Kidney (tissue), 14 donors: Measurements from ENCODE around the gene ACVR1B. TPM values are rescaled to one million over a fixed set of nuclear protein-coding genes. Genes with fewer than 3 reads are reported as not detected.
A peak's percentile ranks its signal among the peaks of the same experiment; 100 is the strongest.

Source experiments
- DNase-seq, 5 donors: peaks; one replicate each; pipeline ENCODE4 v3.0.0-alpha.2; 2013 to 2020
- FAIRE-seq: peaks from 2 replicates; lab custom pipeline; 2012; peaks lifted over from hg19 to GRCh38; lab: Jason Lieb, UNC
- H3K27ac ChIP-seq, 2 donors: one replicate each; pipeline ENCODE4 v1.7.0; 2013; ENCODE audit warnings: low read depth in 2 of 2, low read length in 2 of 2, inconsistent platforms in 1 of 2
- H3K27me3 ChIP-seq: one replicate; pipeline ENCODE4 v1.7.1; 2013; ENCODE audit warnings: low read length, inconsistent platforms; ENCODE audit not compliant: control insufficient read depth, insufficient read depth
- H3K36me3 ChIP-seq, 3 donors: one replicate each; pipeline versions ENCODE4 v1.7.0 to v1.7.1; 2013; ENCODE audit warnings: low read length in 3 of 3, control low read depth in 1 of 3, inconsistent platforms in 1 of 3; ENCODE audit not compliant: insufficient read depth in 3 of 3, control insufficient read depth in 2 of 3
- H3K4me1 ChIP-seq, 3 donors: one replicate each; pipeline versions ENCODE4 v1.7.0 to v1.7.1; 2013; ENCODE audit warnings: low read length in 3 of 3, inconsistent platforms in 1 of 3, low read depth in 1 of 3; ENCODE audit not compliant: control insufficient read depth in 2 of 3, insufficient read depth in 2 of 3
- H3K4me3 ChIP-seq, 3 donors: one replicate each; pipeline versions ENCODE4 v1.7.0 to v1.8.1; 2013; ENCODE audit warnings: low read length in 3 of 3, control low read depth in 1 of 3, inconsistent platforms in 1 of 3
- H3K9ac ChIP-seq, 3 donors: one replicate each; pipeline versions ENCODE4 v1.7.0 to v1.7.1; 2013; ENCODE audit warnings: low read length in 3 of 3, control low read depth in 1 of 3, inconsistent platforms in 1 of 3
- H3K9me3 ChIP-seq, 3 donors: one replicate each; pipeline versions ENCODE4 v1.7.0 to v1.7.1; 2013; ENCODE audit warnings: low read length in 3 of 3, control low read depth in 1 of 3, inconsistent platforms in 1 of 3; ENCODE audit not compliant: control insufficient read depth in 2 of 3, insufficient read depth in 1 of 3
- intact Hi-C: fragments of 100-400 bp; cut with DNase I; formaldehyde crosslinking; loops from one replicate; pipeline ENCODE4 v1.11.1; 2022
- polyA plus RNA-seq: library from polyadenylated mRNA; stranded (reverse); fragments of 350-450 nt; fragmentation: Illumina TruSeq; extraction: RNeasy Lipid Tissue Mini Kit (QIAGEN cat#74804); gene quantifications from one replicate; pipeline ENCODE4 v1.2.3, GENCODE V29; 2014; ENCODE audit warnings: low read depth, low replicate concordance; ENCODE audit not compliant: insufficient read depth
- total RNA-seq: library from RNA; stranded (reverse); fragmentation: NEBNext Ultra II Directional; extraction: Animal tissue kit (Norgen Biotek cat#: 25700); gene quantifications from one replicate; pipeline ENCODE4 v1.2.1, GENCODE V29; 2021
- TF ChIP-seq, protein P1 (sequence below): IDR thresholded peaks from 3 replicates; pipeline ENCODE4 v1.5.1; 2012; ENCODE audit warnings: mild to moderate bottlenecking, moderate library complexity, borderline replicate concordance; ENCODE audit not compliant: insufficient read depth; ENCODE audit errors: extremely low read depth
- donor health status: control.
- donor health status: control.
- donor health status: control.
- donor health status: control.
- donor health status: control.
- donor health status: DM: yes; HTN: yes; CAD: no.
- donor health status: Normal renal cell carcinoma (clear cell type).

The ACVR1B gene
- total and polyA plus RNA-seq, 2 donors from 2014 or later: 30.6 to 95.5 TPM

DNA sequence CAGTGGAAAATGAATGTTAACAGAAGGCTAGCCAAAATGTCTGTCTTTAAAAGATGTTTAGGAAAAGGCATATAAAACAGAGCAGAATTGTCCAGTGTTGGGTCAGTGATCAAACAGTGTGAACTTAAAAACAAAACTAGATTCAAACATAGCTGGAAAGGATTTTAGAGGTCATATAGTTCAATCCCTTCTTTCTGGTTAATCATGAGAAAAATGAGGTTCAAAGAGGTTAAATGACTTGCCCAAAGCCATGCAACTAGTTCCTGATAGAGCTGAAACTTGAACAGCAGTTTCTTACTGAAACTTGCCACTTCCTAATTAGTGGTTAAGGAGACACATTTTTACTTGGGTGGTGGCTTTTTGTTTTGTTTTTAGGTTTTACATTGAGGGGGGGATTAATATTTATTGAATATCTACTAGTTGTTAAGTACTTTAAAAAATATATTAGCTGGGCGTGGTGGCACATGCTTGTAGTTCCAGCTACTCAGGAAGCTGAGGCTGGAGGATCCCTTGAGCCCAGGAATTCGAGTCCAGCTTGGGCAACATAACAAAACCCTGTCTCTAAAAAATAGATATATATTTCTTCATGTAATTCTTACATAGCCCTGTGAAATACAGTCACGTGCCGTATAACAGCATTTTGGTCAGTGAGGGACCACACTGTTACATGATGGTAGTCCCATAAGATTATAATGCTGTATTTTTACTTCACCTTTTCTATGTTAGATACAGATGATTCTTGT, 20.4 kb downstream of the ACVR1B start:
- DNase-seq: peak in 2 of 5 donors; percentile 39 to 66
- intact Hi-C loops: no loop called here
- Histone ChIP-seq H3K27ac (peak overlapping the region; percentile 78 to 82), H3K4me3 (peak overlapping the region in 2 of 3 donors; percentile 32 to 40), H3K9me3 (no peaks in the 10 kb centered on the region), H3K9ac (peak overlapping the region in 1 of 3 donors; percentile 49), H3K27me3 (no peaks in the 10 kb centered on the region), H3K36me3 (peaks cover 0 to 6% (median 2%) of the 10 kb centered on the region in 3 donors), H3K4me1 (peaks cover 11 to 69% (median 52%) of the 10 kb centered on the region in 3 donors)
- no peak for FAIRE-seq
- TF ChIP-seq, protein P1, sequence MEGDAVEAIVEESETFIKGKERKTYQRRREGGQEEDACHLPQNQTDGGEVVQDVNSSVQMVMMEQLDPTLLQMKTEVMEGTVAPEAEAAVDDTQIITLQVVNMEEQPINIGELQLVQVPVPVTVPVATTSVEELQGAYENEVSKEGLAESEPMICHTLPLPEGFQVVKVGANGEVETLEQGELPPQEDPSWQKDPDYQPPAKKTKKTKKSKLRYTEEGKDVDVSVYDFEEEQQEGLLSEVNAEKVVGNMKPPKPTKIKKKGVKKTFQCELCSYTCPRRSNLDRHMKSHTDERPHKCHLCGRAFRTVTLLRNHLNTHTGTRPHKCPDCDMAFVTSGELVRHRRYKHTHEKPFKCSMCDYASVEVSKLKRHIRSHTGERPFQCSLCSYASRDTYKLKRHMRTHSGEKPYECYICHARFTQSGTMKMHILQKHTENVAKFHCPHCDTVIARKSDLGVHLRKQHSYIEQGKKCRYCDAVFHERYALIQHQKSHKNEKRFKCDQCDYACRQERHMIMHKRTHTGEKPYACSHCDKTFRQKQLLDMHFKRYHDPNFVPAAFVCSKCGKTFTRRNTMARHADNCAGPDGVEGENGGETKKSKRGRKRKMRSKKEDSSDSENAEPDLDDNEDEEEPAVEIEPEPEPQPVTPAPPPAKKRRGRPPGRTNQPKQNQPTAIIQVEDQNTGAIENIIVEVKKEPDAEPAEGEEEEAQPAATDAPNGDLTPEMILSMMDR: no peak

DNA sequence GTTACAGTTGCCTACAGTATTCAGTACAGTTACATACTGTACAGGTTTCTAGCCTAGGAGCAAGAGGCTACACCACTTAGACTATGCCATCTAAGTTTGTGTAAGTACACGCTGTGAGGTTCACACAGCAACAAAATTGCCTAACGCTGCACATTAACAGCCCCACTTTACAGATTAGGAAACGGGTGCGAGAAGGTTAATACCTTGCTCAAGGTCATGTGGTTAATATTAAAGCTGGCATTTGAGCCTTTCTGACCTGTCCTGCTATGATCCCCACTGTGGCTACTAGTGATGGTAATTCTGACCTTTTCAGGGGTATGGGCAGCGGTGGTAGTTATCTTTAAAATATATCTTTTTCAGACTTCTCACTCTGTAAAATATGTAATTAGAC, 20.9 kb downstream of the ACVR1B start:
- TF ChIP-seq, protein P1: no peak
- H3K9me3 ChIP-seq: no peaks in the 10 kb centered on the region
- peaks cover 11 to 72% (median 52%) of the 10 kb centered on the region in 3 donors for H3K4me1 ChIP-seq
- DNase-seq (no peak), FAIRE-seq (no peak)
- peaks cover 0 to 6% (median 2%) of the 10 kb centered on the region in 3 donors for H3K36me3 ChIP-seq
- H3K27ac ChIP-seq: peak overlapping the region; percentile 78 to 82
- no peaks in the 10 kb centered on the region for H3K27me3 ChIP-seq
- intact Hi-C loops: no loop called here
- peak overlapping the region in 1 of 3 donors; percentile 49 for H3K9ac ChIP-seq
- peak overlapping the region in 2 of 3 donors; percentile 32 to 40 for H3K4me3 ChIP-seq

DNA sequence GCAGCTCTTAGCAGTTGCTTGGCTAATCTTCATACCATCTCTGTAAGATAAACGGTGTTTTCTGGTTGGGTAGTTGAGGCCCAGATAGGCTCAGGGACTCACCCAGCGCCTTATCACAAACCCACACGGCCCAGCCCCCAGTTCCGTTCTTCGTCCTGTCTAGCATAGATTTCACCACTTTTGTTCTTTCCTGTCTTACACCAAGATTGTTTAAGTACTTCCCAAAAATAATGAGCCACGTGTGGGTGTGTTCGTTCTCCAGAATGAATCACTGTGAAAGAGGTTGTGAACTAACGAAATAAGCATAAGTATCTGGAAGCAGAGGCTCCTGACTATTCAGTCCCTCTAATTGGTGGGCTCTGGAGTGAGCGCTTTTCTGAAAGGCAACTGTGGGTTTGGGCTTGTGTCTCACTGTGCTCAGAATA, 21.4 kb downstream of the ACVR1B start:
- H3K4me1 ChIP-seq: peaks cover 13 to 76% (median 56%) of the 10 kb centered on the region in 3 donors
- H3K4me3 ChIP-seq: peak overlapping the region in 1 of 3 donors; percentile 40
- intact Hi-C loops: no loop called here
- DNase-seq (peak in 1 of 5 donors; percentile 66), FAIRE-seq (no peak)
- TF ChIP-seq, protein P1: no peak
- H3K27me3 ChIP-seq: no peaks in the 10 kb centered on the region
- no peaks in the 10 kb centered on the region for H3K9me3 ChIP-seq
- H3K36me3 ChIP-seq: peaks cover 0 to 6% (median 2%) of the 10 kb centered on the region in 3 donors
- H3K9ac ChIP-seq: peak overlapping the region in 1 of 3 donors; percentile 49
- H3K27ac ChIP-seq: peak overlapping the region; percentile 78 to 82
